Bronchial epithelial cell (primary cell): ENCODE data around the gene CDH20. TPM values are rescaled to one million over a fixed set of nuclear protein-coding genes. Genes with fewer than 3 reads are reported as not detected.

Experiments used
- DNase-seq: peaks from one replicate; pipeline ENCODE4 v3.0.0-alpha.2; 2010; ENCODE audit warnings: low read depth
- FAIRE-seq: peaks from 2 replicates; lab custom pipeline; 2011; peaks lifted over from hg19 to GRCh38; lab: Jason Lieb, UNC
- H3K27me3 ChIP-seq: 2 replicates; pipeline ENCODE4 v1.5.1; 2011; ENCODE audit warnings: low read length; ENCODE audit not compliant: control insufficient read depth, insufficient read depth
- H3K36me3 ChIP-seq: 2 replicates; pipeline ENCODE4 v1.5.1; 2011; ENCODE audit warnings: low read length; ENCODE audit not compliant: control insufficient read depth, insufficient read depth
- H3K4me3 ChIP-seq: 2 replicates; pipeline ENCODE4 v1.5.1; 2011; ENCODE audit warnings: mild to moderate bottlenecking, low read depth, low read length, control low read depth
- CTCF ChIP-seq: IDR thresholded peaks from 2 replicates; pipeline ENCODE4 v1.5.1; 2011; ENCODE audit warnings: mild to moderate bottlenecking, moderate library complexity, low read length, control low read depth, inconsistent platforms; ENCODE audit not compliant: insufficient read depth, severe bottlenecking
- total RNA-seq: library from RNA; depleted of rRNA; stranded (reverse); fragments of >200 nt; gene quantifications from 2 replicates; pipeline ENCODE4 v1.2.1, GENCODE V29; 2014

The CDH20 gene
- total RNA-seq, 1 donor from 2014 or later: not detected

GRCh38 chr18:61334951-61335683 lies 1.9 kb downstream of the CDH20 start:
- TF ChIP-seq CTCF: no peak
- FAIRE-seq (no peak), DNase-seq (no peak)
- peaks cover 10% of the 10 kb centered on the region for H3K27me3 ChIP-seq
- H3K4me3 ChIP-seq: no peak overlapping the region
- H3K36me3 ChIP-seq: no peaks in the 10 kb centered on the region

- DNase-seq (no peak), FAIRE-seq (no peak)
- no peak for TF ChIP-seq CTCF
- H3K27me3 ChIP-seq: peaks cover 10% of the 10 kb centered on the region
- no peaks in the 10 kb centered on the region for H3K36me3 ChIP-seq
- H3K4me3 ChIP-seq: no peak overlapping the region
Measured at GRCh38 chr18:61335684-61336555, 2.7 kb downstream of the CDH20 start.

- peaks cover 10% of the 10 kb centered on the region for H3K27me3 ChIP-seq
- no peak overlapping the region for H3K4me3 ChIP-seq
- TF ChIP-seq CTCF: no peak
- FAIRE-seq (no peak), DNase-seq (no peak)
- no peaks in the 10 kb centered on the region for H3K36me3 ChIP-seq
Measured at GRCh38 chr18:61336766-61337165, 3.5 kb downstream of the CDH20 start.

GRCh38 chr18:61337527-61337926 lies 4.3 kb downstream of the CDH20 start:
- H3K36me3 ChIP-seq: no peaks in the 10 kb centered on the region
- FAIRE-seq (no peak), DNase-seq (no peak)
- peaks cover 10% of the 10 kb centered on the region for H3K27me3 ChIP-seq
- H3K4me3 ChIP-seq: no peak overlapping the region
- no peak for TF ChIP-seq CTCF

GRCh38 chr18:61340148-61340547 lies 6.9 kb downstream of the CDH20 start:
- no peak overlapping the region for H3K4me3 ChIP-seq
- TF ChIP-seq CTCF: no peak
- H3K36me3 ChIP-seq: no peaks in the 10 kb centered on the region
- DNase-seq (no peak), FAIRE-seq (no peak)
- H3K27me3 ChIP-seq: peaks cover 3% of the 10 kb centered on the region
